GM19238 (cell line): ENCODE results near the gene PDE6D.

ENCODE experiments used
- DNase-seq: peaks from one replicate; pipeline ENCODE4 v3.0.0; 2011; ENCODE audit warnings: low spot score; ENCODE audit not compliant: insufficient read length

The PDE6D gene

DNA sequence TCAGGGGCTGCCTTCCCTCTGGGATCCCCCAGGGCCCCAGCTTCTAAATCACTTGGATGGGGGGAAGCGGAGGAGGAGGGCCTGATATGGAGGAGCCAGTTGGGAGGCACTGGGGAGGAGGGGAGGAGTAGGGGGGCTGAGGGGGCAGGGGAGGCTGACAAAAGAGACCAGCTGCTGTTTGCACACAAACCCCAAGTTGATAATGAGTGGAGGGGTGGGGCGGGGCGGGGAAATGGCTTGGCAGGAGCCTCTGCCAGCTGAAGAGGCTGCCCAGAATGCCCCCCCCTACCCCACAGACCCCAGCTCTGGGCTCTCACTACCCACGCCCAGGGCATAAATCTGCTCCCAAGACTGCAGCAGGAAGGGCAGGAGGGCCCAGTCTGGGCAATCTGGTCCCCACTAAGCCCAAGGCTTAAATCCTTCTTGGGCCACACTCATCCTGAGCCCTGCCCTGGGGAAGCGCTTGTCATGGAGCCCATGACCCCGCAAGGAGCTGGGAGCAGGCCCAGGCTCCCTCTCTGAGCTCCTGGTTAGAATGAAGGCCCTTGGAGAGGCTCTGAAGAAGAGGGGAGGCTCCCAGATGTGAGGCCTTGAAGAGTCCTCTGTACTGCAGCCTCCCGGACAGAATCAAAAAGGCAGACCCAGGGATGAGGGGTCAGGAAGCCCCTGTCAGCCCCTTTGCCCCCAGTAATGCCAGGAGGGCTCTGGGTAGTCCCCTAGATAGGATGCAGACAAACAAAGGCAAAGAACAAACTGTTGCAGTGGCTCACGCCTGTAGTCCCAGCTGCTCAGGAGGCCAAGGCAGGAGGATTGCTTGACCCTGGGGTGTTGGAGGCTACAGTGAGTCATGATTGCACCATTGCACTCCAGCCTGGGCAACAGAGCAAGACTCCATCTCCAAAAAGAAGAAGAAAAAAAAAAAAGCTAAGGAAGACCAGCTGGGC lies 97.5 kb downstream of the PDE6D start:
- no peak for DNase-seq

DNA sequence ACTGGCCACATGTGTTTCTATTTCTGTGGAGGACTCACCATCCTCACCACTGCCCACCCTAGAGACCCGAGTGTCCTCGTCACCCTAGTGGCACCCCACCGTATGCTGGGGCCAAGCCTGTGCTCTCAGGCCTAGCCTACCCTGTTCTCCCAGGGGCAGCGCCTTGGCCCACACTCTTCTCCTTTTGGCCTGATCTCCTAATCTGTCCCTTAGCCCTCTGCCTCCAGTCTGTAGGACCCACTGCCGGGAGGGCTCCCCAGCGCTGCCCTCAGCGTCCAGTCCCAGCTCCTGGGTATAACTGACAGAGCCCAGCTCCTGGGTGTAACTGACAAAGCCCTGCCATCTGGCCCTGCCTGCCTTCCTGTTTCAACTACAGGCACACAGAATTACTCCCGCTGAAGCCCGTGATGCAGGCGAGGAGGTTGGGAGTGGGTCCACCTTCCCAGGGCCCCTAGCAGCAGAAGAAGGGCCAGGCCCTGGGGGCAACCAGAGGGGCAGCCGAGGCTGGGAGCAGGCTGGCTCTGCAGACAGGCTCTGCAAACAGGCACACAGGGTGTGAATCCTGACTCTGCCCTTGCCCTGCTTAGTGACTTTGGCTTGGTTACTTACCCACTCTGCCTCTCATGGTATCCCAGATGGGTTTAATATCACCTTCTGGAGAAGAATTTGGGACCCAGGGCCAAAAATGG lies 98.3 kb downstream of the PDE6D start:
- DNase-seq = no peak
